Stimulated activated CD4-positive, alpha-beta T cell treated with anti-CD3 and anti-CD28 coated beads, Interleukin-12 subunit alpha, Interleukin-12 subunit beta, amount 100 ng/mL, for 48 hours (primary cell): ENCODE data around the gene PHLDA2.
A peak's percentile ranks its signal among the peaks of the same experiment; 100 is the strongest.

ENCODE experiments used
- DNase-seq, 3 donors: peaks; one replicate each; pipeline ENCODE4 v3.0.0-alpha.2; 2020; ENCODE audit warnings: low read depth in 2 of 3, low spot score in 1 of 3

PHLDA2 gene

DNA sequence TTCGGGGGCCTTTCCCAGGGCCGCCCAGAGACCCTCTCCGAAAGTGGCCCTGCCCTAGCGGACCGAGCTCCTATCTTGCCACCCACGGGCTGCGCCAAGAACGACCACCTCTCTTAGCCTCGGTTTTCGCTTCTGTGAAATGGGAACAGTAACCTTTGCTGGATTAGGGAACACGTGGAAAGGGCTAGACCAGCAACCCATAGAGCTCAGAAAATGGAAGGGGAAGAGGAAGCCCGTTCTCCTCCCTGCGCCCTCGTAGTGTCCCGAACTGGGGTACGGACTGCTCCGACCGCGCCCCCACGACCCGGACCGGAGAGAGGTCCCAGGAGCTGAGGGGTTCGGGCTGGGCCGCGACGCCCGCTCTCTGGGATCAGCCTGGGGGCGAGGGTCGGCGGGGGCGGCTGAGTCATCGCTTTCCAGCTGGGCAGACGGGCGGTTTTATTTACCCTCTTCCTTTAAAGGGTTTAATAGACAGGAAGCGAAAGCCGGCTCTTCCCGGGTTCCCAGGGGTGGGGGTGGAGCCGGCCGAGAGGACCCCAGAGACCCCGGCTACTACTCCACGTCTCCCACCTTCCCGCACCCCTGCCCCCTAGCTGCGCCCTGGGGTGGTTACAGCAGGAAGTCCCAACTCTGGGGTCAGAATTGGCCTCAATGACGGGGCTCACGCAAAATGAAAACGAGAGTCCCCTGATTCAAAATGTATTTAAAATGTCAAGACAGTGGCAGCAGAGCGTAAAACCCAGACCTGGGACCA lies 907 bp upstream of the PHLDA2 start:
- no peak for DNase-seq

DNA sequence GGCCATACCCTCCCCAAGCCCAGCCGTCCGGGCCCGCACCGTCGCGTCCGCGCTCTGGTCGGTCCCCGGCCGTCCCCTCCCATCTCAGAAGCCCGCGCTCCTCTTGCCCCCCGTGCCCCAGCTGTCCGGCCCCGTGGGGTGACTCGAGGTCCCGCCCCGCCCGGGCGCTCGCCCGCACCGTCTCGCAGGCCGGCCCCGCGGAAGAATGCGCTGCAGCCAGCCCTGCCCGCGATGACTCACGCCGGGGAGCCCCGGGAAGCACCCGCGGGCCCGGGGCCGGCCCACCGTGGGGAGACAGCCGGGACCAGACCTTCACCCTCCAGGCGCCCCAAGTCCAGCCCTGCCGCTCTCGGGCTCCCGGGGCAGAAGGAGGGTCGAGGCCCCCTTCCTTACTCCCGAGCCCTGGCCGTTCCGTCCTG lies 320 bp upstream of the PHLDA2 start:
- DNase-seq, result peak in 1 of 3 donors; percentile 43

DNA sequence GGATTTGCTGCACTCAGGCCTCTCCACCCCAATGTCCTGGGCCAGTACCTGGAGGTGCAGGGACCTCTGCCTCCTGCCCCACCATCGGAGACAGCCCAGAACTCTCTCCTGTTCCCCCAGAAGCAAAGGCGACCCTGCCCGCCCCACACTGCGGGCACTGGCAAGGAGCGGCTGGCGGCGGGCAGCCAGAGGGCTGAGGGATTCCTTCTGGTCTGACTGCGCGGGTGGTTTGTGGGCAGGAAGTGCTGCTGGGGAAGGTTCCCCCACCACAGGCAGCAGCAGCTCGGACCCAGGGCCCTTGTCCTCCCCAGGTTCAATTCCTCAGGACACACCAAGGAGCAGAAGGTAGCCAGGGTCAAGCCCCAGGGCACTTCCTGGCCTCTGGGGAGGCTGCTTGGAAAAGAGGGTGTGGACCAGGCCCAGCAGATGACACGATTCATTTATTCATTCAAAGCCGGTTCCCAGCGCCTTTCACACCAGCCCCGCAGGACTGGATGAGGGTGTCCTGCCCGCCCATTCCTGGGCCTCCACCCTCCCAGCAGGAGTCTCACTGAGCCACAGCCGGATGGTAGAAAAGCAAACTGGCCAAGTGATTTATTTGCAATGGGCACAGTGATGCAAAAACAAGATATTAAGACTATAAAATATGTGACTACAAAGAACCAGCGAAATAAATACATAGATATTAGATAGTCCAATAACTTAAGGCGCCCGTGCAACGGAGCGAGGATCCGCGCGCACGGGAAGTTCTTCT lies 1.2 kb downstream of the PHLDA2 start:
- DNase-seq, result no peak

DNA sequence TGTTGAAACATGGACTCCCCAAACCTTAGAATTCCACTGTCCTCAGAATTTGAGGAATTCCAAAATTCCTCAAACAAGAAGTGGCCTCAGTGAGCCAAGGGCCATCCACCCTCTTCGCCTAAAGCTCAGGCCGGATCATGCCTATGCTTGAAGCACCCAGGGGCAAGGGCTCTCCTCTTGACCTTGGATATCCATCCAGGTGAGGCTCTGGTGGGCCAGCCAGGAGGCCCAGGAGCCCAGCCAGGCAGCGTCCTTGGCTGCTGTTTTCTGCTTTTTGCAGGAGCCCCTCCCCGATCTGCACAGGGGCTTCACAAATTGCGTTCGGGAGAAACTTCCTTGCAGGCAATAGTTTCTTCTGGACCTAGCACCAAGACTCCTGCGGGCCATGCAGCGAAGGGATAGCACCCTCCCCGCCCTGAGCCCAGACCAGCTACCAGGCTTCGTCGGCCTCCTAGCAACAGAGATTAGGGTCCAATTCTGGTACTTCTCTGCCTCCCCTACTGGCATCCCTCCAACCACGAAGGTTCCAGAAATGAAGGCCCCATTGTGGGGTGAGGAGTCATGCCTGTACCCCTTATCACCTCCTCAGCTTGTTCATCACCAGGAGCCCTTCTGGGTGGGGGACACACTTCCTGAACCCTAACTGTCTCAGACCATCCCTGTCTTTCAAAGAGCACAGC lies 2.0 kb downstream of the PHLDA2 start:
- DNase-seq, result no peak

DNA sequence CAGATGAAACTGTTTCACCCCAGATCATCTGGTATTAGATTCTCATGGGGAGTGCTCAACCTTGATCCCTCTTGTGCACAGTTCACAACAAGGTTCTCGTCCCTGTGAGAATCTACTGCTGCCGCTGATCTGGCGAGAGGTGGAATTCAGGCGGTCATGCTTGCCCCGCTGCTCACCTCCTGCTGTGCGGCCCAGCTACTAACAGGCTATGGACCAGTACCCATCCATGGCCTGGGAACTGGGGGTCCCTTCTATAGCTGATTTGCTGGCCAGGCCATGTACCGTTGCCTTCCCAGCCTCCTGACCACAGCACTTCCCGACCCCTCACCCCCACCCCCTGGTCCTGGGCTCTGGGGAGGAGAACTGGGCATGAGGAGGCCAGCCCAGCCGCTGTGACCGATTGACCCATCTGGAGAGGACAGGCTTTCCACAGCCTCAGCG lies 2.6 kb downstream of the PHLDA2 start:
- DNase-seq, result no peak

DNA sequence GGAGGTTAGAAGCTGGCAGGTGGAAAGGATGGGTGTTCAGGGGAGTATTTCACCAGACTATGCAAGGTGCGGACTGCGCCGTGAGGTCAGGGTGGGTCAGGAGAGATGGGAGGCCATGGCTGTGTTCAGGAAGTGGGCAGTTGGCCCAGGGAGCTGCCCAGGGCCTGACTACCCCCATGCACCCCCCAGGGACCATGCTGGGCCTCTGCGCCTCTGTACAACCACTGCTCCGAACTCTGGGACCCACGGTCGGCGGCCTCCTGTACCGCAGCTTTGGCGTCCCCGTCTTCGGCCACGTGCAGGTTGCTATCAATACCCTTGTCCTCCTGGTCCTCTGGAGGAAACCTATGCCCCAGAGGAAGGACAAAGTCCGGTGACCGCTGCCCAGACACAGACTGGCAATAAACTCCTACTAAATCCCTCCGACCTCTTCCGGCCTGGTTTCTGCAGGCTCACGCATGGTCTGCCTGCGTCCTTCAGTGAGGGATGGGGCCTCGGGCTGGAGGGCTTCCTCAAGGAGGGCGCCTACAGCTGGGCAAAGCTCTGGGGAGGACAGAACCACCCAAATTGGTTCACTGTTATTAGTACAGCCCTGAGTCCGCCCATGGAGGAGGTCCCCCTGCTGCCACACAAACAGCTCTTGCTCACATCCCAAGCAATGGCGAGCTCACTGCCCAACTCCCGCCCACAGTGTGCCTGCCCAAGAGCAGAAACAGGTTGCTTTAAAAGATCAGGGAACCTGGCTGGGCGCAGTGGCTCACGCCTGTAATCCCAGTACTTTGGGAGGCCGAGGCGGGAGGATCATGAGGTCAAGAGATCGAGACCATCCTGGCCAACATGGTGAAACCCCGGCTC lies 4.2 kb downstream of the PHLDA2 start:
- no peak for DNase-seq

DNA sequence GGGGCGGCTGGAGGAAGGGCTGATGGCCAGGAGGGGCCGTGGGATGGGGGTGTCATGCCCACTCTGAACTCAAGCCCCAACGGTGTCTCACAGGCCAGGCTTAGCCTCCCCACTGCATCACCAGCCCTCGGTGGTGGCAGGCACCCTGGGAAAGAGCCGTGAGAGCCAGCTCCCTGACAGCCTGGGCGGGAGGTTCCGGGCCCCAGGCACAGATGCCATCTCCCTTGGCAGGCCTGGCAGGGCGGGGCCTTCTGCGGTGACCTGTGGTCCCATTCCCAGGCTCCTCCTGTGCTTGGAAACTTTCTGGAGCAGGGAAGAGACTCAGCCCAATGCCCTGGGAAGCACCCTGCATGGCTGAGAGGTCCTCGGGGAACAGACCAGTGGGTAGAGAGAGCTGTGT lies 4.8 kb downstream of the PHLDA2 start:
- DNase-seq, result no peak

DNA sequence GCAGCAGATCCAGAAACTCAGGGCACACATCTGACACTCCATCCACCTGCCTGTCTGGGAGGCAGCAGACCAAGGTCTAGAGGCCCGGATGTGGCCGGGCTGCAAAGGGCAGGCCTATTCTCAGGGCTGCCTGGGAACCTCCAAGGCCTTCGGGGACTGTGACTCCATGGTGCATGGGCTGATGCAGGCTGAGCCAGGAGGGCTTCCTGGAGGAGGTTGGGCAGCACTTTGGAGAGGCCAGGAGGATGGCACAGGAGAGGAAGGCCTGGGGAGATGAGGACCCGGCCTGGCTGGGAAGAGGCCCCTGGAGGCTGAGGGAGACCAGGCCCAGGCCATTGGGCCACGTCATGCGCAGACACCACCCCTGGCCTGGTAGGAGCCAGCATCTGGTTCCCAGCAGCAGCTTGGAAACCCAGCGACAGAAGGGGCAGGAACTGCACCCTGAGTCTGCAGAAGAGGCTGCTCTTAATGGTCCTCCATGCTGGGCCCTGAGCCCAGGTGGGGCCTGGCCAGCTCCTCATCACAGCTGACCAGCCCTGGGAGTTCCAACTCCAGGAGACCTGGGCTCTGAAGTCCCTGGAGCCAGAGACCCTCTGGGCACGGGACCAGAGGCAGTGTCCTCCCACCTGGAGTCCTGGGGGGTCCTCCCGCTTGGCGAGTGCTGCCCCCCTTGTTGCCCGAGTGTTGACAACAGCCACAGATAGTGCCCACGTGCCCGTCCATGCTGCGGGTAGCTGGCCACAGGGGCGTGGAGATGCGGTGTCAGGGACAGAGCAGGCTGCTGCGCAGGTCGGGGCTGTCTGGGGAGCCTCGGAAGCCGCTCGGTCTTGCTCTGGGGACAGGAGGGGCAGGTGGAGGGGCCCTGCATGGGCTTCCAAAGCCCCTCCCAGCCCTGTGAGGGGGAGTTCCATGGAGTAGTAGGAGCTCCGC lies 5.5 kb downstream of the PHLDA2 start:
- DNase-seq, result no peak

DNA sequence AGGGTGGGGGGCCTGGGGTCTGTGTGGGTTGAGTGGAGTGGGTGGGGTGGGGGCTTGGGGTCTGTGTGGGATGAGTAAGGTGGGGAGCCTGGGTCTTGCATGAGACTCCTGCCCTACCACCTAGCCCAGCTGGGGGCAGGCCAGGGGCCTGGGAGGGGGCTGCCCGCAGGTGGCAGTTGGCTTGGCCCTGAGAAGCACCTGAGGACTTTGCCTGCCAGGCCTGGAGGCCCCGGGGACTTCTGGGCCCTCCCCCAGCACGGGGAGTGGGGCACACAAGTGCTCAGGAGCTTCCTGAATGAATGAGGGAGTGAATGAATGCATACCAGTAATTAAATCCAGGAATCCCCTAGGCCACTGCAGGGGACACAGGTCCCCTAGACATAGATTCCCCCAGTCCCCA lies 6.6 kb downstream of the PHLDA2 start:
- DNase-seq, result no peak

DNA sequence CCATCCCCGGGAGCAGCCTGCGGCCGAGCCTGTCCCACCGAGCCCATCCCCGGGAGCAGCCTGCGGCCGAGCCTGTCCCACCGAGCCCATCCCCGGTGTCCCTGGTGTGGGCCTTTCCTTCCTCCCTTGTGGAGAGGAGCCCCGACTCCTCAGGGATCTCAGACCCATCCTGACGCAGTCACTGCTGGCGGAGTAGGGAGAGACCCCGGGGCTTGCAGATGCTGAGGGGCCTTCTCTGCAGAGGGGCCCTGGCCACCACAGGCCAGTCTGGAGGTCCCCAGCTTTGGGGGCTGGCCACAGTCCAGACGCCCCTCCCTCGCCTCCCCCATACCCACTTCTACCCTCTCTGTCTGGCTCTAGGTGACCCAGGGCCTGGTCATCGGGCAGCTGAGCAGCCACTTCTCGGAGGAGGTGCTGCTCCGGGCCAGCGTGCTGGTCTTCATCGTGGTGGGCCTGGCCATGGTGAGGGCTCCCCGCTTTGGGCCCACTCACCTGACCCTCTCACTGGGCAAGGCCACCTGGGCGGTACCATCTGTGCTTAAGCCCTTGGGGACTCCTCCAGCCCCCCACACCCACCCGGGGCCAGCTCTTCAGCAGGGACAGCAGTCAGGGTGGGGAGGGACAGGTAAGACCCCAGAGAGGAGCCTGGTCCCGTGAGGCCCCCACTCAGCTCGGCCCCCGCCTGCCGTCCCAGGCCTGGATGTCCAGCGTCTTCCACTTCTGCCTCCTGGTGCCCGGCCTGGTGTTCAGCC lies 7.3 kb downstream of the PHLDA2 start:
- no peak for DNase-seq

DNA sequence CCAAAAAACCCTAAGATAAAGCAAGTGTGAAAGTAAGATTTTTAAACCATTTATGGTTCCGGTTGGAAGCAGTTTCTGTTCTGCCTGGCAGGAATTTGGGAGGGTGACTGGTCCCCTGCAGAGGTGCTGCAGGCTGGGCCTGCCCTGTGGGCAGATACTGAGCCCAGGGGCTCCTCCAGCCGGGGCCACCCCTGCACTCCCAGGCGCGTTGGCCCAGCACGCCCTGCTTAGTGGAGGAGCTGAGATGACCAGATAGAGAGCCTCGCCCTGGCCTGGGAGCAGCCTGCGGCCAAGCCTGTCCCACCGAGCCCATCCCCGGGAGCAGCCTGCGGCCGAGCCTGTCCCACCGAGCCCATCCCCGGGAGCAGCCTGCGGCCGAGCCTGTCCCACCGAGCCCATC lies 8.0 kb downstream of the PHLDA2 start:
- no peak for DNase-seq

DNA sequence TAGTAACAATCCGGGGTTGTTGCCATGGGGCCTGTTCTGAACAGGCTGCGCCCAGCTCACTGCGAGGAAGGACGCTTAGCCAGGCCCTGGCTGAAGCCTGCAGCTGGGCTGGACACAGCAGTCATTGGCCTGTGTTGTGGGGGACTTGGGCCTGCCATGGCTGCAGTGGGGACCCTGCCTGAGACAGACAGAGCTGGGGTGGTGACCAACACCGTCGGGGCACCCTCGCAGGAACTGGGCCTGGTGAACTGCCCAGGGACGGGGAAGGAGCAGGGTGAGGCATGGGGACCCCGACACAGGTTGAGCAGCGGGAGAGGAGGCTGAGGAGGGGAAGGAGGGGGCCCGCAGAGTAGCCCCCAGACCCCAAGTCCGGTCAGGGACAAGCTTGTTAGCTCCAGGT lies 8.9 kb downstream of the PHLDA2 start:
- no peak for DNase-seq

DNA sequence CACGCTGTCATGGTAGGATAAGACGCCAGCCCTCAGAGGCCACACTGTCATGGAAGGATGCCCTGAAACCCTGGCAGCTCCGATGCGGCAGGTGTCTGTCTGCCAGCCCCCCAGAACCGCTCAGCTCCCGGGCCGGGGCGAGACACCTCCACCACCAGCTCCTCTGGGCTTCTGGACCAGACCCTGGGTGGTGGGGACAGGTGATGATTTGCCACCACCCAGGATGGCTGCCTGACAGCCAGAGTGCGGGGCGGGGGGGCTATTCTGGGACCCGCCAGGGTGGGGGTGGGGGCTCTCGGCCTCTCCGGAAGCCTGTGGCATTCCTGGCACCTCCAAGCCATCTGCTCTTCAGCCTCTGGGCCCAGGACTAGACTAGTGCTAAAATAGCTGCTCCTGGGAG lies 9.4 kb downstream of the PHLDA2 start:
- DNase-seq, result no peak

DNA sequence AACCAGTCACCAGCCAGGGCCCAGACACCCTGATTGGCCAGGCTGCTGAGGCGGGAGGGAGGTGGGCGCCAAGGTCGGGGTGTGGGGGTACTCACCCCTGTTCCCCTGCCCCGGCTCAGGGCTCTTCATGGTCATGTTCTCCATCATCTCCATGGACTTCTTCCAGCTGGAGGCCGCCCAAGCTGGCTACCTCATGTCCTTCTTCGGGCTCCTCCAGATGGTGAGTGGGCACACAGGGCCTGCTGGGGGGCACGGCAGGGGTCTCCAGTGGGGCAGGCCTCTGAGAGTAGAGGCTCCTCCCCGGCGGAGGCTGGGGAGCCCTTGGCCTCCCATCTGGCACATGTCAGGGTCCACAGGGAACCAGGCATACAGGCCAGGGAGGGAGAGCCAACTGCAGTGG lies 10.0 kb downstream of the PHLDA2 start:
- no peak for DNase-seq

DNA sequence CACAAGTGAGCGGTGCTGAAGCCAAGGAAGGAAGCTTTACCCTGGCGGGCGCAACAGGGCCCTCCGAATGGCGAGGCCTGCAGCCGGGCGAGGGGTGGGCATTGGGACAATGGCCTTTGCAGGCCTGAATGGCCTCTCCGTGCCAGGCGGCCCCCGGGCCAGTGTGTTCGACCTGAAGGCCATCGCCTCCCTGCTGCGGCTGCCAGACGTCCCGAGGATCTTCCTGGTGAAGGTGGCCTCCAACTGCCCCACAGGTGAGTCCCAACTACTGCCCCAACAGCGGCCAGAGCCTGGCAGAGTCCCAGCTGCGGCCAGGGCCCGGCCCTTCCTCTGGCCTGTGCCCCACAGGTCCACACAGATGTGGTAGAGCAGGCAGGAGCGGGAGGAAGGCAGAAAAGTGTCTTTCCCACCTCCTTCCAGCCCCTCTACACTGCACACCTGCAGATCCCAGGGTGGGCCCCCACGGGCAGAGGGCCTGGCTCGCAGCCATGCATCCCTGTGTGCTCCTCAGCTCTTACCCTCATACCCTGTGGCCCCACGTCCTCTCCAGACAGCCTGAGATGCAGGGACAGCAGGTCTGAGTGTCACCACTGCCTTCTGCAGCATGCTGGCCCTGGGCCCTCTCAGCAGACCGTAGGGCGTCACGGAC lies 11.3 kb downstream of the PHLDA2 start:
- DNase-seq, result no peak

DNA sequence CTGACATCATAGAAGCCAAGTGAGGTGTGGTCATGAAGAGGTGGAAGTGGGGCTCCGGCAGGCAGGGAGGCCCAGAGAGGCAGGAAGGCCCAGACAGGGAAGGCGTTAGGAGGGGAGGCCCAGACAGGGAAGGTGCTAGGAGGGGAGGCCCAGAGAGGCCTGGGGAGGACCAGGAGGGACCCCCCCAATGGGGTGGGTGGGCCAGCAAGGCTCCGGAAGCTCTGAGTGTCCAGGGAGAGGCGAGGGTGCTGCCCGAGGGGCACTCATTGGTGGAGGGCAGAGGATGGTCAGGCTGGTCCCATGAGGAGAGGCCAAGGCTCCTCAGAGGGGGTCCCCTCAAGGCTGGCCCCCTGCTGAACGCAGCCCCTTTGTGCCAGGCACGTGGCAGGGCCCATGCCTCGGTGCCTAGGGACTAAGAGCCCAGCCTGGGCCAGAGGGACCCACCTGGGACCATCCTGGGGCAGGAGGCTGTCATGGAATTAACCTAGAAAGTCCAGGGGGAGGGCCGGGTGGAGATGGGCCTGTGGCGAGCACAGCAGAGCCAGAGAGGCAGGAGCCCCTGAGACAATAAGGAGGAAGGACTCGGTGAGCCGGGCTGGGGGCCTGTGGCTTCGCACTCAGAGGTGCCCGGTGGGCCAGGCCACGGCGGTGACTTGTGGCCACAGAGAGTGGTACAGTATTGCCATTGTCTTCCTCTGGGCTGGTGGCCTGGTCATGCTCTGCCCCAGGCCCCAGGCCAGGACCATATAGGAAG lies 12.2 kb downstream of the PHLDA2 start:
- no peak for DNase-seq

DNA sequence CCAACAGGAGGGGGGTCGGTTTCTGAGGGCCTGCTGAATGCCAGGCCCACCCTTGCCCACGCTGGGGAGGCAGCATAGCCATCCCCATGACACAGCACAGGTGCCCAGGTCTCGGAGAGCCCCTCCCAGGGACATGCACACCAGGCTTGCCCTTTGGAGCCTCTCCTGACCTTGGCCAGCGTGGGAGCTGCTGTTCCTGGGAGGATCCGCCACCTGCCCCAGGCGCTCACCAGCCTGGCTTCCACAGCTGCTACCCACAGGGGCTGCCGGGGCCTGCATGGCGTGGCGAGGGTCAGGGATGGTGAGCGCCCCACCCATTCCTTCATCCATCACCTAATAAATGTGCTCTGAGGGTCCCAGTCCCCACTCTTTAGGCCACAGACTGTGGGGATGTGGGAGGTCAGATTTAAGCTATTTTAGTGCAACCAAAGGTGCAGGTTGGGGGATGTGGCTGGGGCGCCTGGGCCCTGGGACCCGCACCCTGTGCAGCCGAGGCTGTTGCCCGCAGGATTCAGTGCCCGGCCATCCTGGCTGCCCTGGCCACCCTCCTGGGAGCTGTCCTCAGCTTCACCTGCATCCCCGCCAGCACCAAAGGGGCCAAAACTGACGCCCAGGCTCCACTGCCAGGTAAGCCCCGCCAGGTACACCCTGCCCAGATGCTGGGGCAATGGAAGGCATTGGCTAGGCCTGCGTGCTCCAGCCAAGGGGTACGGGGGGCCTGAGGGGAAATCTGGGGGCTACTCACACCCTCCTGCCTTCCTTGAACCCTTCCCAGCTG lies 12.9 kb downstream of the PHLDA2 start:
- DNase-seq, result no peak
